ENCODE data around the gene SNRPN.
"Not testable (repeated sequence)": the region's sequence is repeated elsewhere in the genome, so short reads cannot be mapped to it uniquely, and the experiment has no call there.

The SNRPN gene

DNA sequence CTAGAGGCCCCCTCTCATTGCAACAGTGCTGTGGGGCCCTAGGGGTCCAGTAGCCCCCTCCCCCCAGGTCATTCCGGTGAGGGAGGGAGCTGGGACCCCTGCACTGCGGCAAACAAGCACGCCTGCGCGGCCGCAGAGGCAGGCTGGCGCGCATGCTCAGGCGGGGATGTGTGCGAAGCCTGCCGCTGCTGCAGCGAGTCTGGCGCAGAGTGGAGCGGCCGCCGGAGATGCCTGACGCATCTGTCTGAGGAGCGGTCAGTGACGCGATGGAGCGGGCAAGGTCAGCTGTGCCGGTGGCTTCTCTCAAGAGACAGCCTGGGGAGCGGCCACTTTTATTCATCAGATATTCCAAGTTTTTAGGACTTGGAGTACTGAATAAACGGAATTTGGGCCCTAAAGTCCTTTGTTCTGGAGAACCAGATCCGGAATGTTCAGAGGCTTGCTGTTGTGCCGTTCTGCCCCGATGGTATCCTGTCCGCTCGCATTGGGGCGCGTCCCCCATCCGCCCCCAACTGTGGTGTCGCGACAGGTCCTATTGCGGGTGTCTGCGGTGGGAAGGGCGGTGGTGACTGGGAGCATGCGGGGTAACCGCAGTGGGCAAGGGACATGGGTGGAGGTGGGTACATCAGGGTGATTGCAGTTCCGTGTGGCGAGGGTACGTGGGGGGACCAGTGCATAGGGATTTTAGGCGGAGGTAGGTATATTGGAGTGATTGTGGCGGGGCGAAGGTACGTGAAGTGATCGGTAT lies at the start of gene SNRPN, which contains the start of gene SNURF:
Gene SNRPN, plus strand, starts transcription at position 205 of the 748 bp plus-strand sequence. CDS start 19,467 bp downstream, outside the sequence.
Gene SNURF, plus strand, starts transcription at position 205 of the 748 bp plus-strand sequence. Its CDS starts 62 bp downstream, at position 267.
- peak; percentile 28 for DNase-seq (ENCODE audit: low read depth)

DNA sequence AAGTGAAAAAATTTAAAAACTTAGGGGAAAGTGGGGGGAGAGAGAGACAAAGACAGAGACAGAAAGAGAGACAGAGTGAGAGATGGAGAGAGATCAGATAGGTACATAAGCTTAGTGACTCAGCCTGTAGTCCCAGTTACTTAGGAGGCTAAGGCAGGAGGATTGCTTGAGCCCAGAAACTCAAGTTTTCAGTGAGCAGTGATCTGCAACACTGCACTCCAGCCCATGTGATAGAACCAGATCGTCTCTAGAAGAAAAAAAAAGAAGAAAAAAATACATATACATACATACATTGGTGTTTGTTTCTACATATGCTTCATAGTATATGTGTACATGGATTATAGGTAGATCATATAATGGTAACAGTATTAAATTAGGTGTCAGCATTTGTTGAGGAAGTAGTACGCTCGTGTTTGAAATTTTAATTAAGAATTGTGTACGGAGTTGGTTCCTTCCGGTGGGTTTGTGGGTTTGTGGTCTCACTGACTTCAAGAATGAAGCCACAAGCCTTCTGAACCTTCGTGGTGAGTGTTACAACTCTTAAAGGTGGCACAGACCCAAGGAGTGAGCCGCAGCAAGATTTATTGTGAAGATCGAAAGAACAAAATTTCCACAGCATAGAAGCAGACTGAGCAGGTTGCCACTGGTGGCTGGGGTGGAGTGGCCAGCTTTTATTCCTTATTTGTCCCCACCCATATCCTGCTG lies 38.3 kb upstream of the SNRPN start:
- no peak for DNase-seq (ENCODE audit: low read depth)

DNA sequence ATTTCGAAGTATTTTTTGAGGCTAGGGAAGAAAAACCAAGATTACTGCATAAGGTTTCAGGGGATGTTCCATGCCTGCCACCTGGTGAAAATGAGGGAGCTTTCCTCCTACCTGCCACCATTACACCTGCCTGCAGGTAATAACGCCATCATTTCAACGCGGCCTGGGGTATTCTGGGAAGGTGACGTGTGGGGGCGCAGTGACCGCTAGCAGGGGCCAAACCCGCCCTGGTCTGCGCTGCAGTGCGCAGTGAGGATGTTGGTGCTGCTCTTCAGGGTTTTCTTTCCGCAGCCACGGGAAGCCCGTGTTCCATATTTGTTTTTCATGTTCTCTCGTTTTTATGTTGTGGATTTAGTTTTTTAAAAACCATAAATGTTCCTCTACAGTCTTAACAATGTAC lies 37.4 kb upstream of the SNRPN start:
- no peak for DNase-seq (ENCODE audit: low read depth)

DNA sequence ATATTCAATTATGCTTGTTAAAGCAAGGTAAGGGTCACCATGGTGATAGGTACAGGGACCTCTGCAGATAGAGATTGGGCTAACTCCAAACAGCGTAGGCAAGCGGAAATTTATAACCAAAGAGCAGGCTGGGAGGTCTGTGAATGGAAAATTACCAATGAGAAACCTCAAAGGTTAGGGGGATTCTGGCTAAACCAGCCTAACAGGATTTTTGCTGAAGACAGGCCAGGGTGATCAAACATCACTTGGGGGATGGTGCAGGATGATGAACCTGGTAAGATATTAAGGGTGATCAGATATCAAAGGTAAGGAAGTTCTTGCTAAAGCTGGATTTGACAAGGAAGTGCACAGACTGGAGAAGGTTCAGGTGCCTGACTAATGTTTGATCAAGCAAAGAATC lies 35.3 kb upstream of the SNRPN start:
- no peak for DNase-seq (ENCODE audit: low read depth)

DNA sequence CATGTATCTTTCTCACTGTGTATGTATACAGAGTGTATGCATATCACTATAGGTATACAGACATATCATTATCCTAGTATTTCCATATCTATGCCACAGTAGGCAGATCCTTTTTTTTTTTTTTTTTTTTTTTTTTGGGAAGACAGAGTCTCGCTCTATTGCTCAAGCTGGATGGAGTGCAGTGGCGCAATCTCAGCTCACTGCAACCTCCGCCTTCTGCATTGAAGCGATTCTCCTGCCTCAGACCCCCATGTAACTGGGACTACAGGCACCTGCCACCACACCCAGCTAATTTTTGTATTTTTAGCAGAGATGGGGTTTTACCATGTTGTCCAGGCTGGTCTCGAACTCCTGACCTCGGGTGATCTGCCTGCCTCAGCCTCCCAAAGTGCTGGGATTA lies 32.0 kb upstream of the SNRPN start:
- DNase-seq (ENCODE audit: low read depth), result not testable (repeated sequence)

DNA sequence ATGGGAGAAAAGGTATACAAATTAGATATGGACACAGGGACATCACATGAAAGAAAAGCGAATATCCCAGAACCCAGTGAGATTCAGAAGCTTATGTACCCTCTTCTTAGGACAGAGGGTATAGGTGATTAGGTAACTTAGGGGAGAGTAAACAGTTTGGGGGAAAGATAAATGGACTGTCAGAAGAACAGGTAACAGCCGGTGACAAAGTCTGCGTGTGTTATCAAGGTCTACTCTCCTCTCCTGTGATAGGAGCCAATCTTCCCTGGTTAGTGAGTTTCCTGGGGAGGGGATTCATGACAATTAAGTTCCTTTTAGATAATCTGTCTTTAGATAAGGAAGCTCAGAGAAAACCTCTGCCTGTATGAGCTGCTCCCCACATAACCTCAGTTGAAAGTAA lies 30.6 kb upstream of the SNRPN start:
- no peak for DNase-seq (ENCODE audit: low read depth)

DNA sequence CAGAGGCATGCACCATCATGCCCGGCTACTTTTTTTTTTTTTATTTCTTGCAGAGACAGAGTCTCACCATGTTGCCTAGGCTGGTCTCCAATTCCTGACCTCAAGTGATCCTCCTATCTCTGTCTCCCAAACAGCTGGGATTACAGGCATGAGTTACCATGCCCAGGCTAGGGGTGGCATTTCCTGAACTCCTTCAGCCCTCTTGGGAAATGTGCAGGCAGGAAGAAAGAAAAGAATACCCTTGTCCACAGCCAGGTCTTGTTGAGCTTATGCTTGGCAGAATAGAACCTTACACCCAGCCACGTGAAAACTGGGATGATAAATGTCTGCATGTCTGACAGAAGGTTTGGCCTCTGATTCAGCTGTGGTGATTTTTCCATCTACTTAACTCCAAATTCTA lies 30.2 kb upstream of the SNRPN start:
- DNase-seq (ENCODE audit: low read depth), result no peak

DNA sequence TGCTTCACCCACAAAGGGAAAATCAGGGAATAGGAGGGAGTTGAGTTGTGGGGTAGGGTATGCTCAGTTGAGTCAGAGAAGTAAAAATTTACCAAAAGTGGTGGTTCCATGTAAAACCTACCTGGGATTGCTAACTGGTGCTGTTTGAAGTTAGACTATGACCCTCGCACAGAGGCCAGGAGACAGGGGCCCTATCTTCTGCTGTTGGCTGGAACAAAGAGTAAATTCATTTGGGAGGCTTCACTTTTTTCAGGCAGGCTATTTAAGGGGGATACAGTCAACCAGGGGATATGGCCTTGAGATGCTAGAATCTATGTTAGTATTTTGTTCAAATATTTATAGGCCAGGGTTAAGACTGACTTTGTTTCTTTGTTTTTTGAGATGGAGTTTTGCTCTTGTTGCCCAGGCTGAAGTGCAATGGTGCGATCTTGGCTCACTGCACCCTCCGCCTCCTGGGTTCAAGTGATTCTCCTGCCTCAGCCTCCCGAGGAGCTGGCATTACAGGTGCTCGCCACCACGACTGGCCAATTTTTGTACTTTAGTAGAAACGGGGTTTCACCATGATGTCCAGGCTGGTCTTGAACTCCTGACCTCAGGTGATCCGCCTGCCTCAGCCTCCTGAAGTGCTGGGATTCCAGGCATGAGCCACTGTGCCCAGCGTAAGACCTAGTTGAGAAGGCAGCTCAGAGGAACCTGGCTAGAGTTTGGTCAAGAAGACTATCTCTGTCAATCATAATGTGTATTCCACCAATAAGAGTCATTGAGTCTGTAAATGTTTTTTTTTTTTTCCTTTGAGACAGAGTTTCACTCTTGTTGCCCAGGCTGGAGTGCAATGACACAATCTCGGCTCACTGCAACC lies 22.7 kb upstream of the SNRPN start:
- not testable (repeated sequence) for DNase-seq (ENCODE audit: low read depth)

DNA sequence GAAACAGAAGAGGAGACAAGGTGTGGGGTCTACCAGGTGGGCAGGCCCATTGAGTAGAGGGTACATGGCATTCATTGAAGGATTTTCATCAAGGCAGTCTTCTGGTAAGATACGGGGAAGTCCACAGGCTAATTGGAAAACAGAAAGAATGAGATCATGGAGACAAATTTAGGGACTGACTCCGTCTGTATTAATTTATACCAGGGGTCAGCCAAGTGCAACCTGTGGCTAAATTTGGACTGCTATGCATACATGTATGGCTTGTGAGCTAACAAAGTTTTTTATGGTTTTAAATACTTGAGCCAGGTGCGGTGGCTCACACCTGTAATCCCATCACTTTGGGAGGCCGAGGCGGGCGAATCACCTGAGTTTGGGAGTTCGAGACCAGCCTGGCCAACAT lies 21.1 kb upstream of the SNRPN start:
- no peak for DNase-seq (ENCODE audit: low read depth)

DNA sequence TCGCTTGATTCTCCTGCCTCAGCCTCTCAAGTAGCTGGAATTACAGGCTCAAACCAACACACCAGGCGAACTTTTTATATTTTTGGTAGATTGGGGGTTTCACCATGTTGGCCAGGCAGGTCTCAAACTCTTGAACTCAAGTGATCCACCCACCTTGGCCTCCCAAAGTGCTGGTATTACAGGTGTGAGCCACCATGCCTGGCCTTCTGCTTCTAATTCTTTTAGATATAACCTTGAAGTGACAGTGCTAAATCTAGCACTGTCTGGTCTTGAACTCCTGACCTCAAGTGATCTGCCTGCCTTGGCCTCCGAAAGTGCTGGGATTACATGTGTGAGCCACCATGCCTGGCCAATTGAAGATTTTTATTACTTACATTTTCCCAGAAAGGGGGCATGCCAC lies 16.6 kb upstream of the SNRPN start:
- DNase-seq (ENCODE audit: low read depth), result not testable (repeated sequence)

DNA sequence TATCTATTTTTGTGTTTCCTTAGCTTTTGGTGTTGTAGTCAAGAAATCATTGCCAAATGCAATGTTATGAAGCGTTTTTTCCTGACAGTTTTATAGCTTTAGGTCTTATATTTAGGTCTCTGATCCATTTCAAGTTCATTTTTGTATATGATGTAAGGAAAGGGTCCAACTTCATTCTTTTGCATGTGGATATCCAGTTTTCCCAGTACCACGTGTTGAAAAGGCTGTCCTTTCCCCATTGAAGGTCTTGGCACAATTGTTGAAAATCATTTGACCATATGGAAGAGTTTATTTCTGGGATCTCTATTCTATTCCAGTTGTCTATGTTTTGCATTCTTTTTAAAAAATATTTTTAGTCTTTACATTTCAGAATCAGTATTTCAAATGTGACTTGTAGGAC lies 14.6 kb upstream of the SNRPN start:
- no peak for DNase-seq (ENCODE audit: low read depth)

DNA sequence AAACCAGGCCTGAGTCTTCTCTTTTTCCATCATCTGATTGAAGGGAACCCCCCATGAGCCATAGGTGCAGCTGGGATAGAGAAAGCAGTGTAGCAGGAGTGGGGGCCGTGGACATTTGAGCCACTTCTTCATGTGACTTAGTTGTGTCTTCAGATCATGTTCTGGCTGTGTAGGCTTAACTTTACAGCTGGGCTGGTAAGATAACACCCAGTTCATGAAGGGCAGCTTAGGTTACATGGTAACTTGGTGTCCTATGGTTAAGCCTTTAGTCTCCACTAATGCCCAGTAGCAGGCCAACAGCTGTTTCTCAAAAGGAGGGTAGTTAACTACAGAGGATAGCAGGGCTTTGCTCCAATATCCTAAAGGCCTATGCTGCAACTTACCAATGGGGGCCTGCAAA lies 11.4 kb upstream of the SNRPN start:
- no peak for DNase-seq (ENCODE audit: low read depth)

DNA sequence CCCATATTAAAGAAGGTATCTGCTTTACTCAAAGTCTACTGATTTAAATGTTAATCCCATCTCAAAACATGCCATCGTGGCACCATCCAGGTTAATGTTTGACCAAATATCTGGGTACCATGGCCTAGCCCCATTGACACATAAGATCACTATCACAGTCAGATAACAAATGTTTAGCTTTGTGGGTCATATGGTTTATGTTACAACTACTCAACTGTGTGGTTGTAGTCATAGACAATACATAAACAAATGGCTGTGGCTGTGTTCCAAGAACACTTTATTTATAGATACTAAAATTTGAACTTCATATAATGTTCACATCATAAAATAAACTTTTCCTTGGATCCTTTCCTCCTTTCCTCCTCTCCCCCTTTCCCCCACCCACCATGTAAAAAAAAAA lies 9.8 kb upstream of the SNRPN start:
- DNase-seq (ENCODE audit: low read depth), result no peak

DNA sequence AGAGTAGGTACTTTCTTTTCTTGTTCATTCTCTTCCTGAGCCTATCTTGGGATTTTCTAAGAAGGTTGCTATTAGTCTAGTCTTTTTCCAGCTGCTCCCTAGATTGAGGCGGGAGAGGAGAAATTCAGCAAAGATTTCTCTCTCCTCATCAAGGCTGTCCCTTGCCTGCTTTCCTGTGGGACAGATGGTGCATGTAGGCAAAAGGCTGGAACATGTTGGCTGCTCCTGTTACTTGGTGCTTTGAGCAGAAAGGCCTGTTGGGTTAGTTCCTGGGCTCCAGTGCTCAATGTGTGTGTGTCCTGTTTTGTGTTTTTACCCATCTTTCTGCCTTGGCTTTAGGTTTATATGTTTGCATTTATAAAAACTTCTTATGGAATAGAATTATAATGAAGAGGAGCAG lies 9.1 kb upstream of the SNRPN start:
- no peak for DNase-seq (ENCODE audit: low read depth)

DNA sequence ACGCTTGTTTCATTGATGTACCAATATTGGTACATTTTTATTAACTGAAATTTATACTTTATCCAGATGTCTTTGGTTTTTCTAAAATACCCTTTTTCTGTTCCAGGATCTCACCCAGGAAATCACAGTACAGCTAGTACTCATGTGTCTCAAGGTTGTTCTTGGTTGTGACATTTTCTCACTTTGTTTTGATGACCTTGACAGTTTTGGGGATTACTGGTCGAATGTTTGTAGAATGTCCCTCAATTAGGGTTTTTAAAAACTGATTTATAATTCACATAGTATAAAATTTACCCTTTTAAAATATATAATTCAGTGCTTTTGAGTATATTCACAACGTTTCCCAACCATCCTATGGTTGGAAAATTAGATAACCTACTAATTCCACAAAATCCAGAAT lies 6.3 kb upstream of the SNRPN start:
- no peak for DNase-seq (ENCODE audit: low read depth)

DNA sequence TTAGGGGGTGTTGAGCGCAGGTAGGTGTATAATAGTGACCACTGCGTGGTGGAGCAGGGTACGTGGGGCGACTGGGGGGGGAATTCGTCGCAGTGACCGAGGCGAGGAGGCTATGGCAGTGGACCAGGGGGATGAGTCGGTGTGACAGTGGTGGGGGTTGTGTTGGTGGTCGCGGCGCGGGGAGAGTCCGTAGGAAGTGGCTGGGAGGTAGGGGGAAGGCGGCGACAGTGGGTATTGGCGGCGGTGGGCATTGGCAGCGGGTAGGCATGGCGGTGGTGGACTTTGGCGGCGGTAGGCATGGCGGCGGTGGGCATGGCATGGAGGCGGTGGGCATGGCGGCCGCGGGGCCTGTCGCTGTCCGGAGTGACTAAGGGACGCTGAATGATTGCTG lies 739 bp downstream of the SNRPN start:
- DNase-seq (ENCODE audit: low read depth), result no peak

DNA sequence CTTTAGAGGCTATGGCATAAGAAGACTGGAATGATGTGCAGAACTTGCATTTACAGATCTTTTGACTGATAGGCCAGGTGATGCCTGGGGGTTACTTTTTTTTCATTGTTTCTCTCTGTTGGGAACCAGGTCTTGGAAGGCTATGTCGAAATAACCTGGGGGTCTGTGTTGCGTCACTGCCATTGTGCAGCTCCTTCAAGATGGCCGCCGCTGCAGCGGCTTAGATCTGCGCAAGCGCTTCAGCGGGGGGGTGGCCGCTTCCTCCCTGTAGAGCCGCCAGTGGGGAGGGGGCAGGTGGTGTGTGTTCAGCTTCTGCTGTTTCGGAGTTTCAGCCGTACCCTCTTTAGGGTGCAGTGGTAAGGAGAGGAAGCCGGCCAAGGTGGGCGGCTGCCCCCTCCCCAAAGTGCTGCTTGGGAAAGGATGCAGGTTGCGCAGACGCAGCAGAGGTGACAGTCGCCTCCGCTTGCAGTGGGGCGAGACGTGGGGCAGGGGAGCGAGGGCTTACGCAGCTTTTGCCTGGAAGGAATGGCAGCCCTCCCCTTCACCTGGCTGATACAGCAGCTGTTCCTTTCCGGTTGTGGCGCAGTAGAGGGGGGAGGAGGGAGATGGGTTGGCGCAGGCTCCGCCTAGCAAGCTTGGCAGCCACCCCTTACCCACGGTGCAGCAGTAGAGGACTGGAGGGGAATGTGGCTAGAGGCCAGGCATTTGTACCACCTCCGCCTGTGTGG lies 1.5 kb downstream of the SNRPN start:
- DNase-seq (ENCODE audit: low read depth), result no peak

DNA sequence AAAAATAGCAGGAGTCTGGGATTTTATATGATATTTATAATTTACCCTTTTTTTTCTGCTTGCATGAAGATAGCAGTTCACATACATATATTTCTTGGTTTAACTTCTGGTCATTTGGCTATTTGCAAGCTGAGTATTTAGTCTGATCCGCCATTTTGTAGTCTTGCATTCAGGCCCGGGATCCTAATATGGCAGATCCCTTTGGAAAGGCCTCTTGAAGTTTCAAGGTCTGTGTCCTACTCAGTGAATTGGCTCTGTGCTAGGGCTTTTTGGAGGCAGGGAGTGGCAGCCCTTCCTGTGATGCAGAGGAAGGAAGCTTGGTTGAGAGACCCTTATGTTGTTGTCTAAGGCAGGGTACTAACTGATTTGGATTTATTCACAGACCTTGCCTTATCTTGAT lies 2.9 kb downstream of the SNRPN start:
- DNase-seq (ENCODE audit: low read depth), result no peak

DNA sequence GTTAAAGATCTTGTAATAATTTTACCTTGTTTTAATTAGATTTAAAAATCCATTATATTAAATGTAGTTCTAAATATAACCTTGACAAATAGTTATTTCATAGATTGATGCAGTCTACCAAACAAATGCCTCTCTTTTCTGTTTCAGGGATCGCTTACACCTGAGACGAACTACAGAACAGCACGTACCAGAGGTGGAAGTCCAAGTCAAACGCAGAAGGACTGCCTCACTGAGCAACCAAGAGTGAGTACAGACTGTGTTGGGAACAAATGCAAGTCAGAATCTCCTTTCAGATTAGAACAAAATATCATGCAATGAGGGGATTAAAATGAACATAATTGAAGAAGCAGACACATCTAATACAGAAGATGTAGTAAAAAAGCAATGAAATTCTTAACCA lies 7.2 kb downstream of the SNRPN start:
- no peak for DNase-seq (ENCODE audit: low read depth)

DNA sequence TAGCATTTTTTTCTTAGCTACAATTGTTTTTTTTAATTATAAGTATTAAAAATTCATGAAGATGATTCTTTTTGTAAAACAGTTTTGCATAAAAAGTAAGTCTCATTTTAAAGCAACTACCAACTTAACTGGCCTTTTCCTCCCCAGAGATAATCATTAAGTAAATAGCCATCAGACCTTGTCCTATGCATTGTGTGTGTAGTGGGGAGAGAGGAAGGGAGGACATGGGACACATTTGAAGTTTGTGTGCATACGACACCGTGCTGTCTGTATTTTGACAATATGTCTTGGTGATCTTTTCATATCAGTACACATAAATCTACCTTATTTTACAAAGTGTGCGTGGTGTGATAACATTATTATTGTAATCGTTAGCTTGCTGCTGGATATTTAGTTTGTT lies 8.1 kb downstream of the SNRPN start:
- no peak for DNase-seq (ENCODE audit: low read depth)

DNA sequence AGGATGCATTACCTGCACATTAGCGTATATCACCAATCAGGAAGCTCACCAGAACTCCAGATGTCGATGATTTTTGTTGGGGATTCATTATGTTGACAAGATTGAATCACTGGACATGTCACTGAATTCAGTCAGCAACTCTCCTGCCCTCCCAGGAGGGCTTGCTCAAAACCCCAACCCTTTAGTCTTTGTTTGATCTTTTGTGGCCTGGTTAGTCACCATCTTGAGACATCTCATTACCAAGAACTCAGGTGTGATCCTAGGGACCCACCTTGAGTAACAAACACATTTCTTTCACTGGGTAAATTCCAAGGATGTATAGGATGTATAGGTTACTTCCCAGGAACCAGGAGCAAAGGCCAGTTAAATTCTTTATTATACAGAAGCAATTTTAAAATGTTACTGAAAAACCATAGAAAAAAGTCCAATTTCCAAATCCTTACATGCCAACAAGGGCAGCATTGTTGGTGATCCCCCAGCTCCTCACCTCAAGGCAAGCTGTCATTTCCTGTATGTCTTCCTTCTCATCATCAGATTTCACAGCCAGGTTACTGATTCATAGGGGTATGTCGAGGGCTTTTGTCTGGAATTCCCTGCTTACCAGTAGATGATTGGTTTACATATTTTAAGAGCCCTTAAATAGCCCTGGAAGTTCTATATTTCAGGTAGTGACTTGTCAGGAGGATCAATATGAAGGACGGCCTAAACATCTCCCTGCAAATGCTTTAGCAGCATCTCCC lies 11.7 kb downstream of the SNRPN start:
- no peak for DNase-seq (ENCODE audit: low read depth)
